Fibroblast of pulmonary artery (primary cell): Measurements from ENCODE around the gene TAGLN.

Experiments
- DNase-seq: peaks from one replicate; pipeline ENCODE4 v3.0.0-alpha.2; 2010; ENCODE audit warnings: low read depth
- H3K4me3 ChIP-seq: replicated peaks from 2 replicates; pipeline ENCODE4 v1.5.1; 2011; ENCODE audit warnings: low read depth, mild to moderate bottlenecking, control low read depth, low read length, moderate library complexity
- TF ChIP-seq, protein P1 (sequence below): IDR thresholded peaks from 2 replicates; pipeline ENCODE4 v1.5.1; 2011; ENCODE audit warnings: mild to moderate bottlenecking, control low read depth, low read length, inconsistent platforms; ENCODE audit errors: missing control alignments

TAGLN gene

DNA sequence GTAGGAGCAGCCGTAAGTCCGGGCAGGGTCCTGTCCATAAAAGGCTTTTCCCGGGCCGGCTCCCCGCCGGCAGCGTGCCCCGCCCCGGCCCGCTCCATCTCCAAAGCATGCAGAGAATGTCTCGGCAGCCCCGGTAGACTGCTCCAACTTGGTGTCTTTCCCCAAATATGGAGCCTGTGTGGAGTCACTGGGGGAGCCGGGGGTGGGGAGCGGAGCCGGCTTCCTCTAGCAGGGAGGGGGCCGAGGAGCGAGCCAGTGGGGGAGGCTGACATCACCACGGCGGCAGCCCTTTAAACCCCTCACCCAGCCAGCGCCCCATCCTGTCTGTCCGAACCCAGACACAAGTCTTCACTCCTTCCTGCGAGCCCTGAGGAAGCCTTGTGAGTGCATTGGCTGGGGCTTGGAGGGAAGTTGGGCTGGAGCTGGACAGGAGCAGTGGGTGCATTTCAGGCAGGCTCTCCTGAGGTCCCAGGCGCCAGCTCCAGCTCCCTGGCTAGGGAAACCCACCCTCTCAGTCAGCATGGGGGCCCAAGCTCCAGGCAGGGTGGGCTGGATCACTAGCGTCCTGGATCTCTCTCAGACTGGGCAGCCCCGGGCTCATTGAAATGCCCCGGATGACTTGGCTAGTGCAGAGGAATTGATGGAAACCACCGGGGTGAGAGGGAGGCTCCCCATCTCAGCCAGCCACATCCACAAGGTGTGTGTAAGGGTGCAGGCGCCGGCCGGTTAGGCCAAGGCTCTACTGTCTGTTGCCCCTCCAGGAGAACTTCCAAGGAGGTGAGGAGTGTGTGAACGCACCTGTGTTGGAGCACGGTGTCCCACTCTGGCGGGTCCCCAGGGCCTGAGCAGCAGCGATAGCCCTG lies at the start of gene TAGLN:
Gene TAGLN (plus strand): TSS at position 318 of the 863 bp plus-strand sequence. CDS start 3,644 bp downstream, outside the sequence.
- TF ChIP-seq, protein P1, sequence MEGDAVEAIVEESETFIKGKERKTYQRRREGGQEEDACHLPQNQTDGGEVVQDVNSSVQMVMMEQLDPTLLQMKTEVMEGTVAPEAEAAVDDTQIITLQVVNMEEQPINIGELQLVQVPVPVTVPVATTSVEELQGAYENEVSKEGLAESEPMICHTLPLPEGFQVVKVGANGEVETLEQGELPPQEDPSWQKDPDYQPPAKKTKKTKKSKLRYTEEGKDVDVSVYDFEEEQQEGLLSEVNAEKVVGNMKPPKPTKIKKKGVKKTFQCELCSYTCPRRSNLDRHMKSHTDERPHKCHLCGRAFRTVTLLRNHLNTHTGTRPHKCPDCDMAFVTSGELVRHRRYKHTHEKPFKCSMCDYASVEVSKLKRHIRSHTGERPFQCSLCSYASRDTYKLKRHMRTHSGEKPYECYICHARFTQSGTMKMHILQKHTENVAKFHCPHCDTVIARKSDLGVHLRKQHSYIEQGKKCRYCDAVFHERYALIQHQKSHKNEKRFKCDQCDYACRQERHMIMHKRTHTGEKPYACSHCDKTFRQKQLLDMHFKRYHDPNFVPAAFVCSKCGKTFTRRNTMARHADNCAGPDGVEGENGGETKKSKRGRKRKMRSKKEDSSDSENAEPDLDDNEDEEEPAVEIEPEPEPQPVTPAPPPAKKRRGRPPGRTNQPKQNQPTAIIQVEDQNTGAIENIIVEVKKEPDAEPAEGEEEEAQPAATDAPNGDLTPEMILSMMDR: no peak
- DNase-seq: peak; percentile 95
- H3K4me3 ChIP-seq: peak within 1 kb of the TSS; percentile 67

DNA sequence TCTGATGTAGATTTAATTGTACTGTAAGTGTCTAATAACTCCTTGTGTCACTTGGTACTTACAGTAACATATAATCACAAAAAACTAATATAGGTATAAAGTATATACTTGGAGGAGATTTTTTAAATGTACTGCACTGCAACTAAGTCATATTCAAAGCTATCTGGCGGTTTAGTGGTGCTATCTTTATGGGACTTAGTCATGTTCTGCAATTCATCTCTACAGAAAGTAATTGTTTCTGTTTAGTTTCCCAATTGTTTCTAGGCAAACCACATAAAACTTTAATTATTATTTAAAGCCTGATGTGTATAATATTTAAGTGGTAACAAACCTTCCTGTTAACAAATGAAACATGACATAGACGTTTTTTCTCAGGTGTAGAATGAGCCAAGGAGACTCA lies 47.1 kb upstream of the TAGLN start:
- no peak overlapping the region for H3K4me3 ChIP-seq
- DNase-seq: no peak
- TF ChIP-seq, protein P1: no peak

DNA sequence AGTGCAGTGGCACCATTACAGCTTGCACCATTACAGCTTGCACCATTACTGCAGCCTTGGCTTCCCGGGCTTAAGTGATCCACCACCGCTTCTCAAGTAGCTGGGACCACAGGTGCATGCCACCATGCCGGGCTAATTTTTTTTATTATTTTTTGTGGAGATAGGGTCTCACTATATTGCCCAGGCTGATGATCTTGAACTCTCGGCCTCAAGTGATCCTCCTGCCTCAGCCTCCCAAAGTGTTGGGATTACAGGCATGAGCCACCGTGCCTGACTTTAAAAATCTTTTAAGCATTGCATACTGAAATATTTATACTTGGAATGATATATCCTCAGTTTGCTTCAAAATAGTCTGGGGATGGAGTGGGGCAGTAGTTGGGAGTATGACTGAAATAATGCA lies 44.7 kb upstream of the TAGLN start:
- TF ChIP-seq, protein P1: no peak
- no peak for DNase-seq
- H3K4me3 ChIP-seq: no peak overlapping the region

DNA sequence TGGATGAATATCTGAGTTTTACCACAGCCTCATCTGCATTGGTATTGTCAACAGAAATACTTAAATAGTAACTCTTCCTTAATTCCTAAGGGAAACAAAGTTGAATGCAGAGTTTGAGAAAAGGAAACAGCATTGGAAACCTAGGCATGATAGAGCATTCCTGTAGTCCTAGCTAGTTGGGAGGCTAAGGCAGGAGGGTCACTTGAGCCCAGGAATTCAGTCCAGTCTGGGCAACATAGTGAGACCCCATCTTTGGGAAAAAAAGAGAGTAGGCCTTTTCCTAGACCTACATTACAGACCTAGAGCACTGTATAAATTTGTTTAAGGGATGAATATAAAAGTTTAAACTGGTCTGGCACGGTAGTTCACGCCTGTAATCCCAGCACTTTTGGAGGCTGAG lies 41.7 kb upstream of the TAGLN start:
- no peak for DNase-seq
- TF ChIP-seq, protein P1: no peak
- H3K4me3 ChIP-seq: no peak overlapping the region

DNA sequence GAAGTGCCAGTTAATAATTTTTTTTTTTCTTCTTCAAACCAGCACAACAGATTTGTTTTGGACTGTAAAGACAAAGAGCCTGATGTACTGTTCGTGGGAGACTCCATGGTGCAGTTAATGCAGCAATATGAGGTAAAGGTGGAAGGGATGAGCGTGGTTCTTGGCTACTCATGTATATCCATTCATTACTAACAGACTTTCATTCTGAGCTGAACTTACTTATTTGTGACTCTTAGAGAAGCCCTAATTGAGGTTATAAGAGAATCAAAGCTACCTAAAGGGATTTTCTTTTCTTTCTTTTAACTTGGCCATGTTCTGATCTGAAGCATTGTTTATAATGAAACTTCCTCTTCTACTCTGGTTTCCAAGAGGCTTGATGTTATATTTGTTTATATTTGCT lies 39.3 kb upstream of the TAGLN start:
- no peak for DNase-seq
- H3K4me3 ChIP-seq: no peak overlapping the region
- TF ChIP-seq, protein P1: no peak

DNA sequence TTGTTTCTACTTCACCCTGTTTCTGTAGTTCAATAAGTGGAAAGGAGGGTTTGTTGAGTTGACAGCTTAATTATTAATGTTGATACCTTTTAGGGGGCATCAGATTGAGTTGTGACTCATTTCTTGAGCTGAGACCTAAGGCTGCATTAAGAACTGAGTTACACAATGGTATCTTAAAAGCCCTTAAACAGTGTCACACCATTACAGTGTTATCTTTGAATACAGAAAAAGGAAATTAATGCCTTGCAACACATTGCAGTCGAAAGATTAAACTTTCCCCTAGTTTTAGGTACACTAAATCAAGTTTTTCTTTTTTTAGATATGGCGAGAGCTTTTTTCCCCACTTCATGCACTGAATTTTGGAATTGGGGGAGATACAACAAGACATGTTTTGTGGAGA lies 38.3 kb upstream of the TAGLN start:
- no peak overlapping the region for H3K4me3 ChIP-seq
- TF ChIP-seq, protein P1: no peak

DNA sequence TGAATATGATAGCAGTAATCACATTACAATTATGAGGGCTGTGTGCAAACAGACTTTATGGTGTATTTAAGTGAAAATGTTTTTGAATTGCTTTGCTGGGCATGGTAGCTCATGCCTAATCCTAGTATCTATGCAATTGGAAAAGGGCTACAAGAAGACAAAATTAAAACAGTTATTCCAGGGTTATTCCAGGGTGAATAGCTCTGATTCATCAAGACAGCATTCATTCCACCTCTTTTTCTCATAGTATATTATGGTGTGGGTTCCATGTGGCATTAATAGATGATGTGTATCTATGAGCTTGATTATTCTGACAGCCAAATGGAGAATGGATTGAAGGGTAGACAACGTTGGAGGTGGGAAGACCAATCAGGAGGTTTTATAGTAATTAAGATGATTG lies 32.7 kb upstream of the TAGLN start:
- DNase-seq: no peak
- H3K4me3 ChIP-seq: no peak overlapping the region
- TF ChIP-seq, protein P1: no peak

More for the DNA sequence above, 38.3 kb upstream of the TAGLN start:
- DNase-seq: peak; percentile 41
